LNCAP (cell line): ENCODE measurements around the gene PLEKHG4B.
A peak's percentile ranks its signal among the peaks of the same experiment; 100 is the strongest.

Experiments used
- CTCF ChIP-seq: fragments of 450-650 bp; IDR thresholded peaks from 2 replicates; pipeline ENCODE4 v1.5.1; 2017; ENCODE audit warnings: mild to moderate bottlenecking

The PLEKHG4B gene

DNA sequence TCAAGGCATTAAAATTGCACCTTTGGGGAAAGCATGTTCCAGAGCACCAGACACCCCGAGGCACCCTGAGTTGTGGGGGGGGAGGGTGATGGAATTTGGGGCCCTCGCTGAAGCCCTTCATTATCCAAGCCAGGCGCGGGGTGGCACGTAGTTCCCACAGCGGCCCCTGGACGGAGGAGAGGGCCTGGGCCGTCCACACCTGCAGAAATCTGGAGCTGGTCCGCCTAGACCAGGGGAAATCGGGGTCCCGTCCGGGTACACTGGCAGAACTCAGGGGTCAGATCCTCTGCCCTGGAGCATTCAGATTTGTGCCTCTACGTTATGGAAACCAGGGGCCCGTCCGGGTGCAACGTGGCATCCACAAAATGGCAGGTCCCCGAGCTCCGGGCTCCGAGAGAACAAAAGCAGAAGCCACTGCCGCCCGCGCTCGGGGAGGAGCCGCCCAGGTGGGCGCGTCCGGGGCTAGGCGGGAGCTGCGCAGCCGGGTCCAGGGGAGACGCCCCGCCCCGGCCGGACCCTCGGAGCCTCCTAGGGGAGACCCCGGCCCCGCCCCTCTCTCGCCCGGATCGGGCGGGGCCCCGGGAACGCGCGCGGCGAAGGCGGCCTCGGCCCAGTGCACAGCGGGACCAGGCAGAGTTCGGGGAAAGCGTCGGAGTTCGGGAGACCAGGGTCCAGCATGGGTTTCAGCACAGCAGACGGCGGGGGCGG lies at the start of gene PLEKHG4B:
PLEKHG4B (plus strand) TSS at position 613 of the 708 bp plus-strand sequence; CDS start at position 677, 64 bp downstream.
- TF ChIP-seq CTCF, result no peak

GRCh38 chr5:42250-42649 lies 49.7 kb upstream of the PLEKHG4B start:
- peak; percentile 64 for TF ChIP-seq CTCF

DNA sequence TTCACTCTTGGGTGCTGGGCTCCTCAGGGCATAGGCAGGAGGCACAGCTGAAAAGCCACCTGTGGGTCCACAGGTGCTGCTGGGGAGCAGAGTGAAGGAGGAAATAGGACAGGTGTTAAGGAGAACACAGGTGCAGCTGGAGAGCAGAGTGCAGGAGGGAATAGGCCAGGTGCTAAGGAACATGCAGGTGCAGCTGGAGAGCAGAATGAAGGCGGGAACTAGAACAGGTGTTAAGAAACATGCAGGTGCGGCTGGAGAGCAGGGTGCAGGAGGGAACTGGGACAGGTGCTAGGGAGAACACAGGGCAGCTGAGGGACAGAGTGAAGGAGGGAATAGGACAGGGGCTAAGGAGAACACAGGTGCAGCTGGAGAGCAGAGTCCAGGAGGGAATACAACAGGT lies 43.8 kb upstream of the PLEKHG4B start:
- no peak for TF ChIP-seq CTCF

DNA sequence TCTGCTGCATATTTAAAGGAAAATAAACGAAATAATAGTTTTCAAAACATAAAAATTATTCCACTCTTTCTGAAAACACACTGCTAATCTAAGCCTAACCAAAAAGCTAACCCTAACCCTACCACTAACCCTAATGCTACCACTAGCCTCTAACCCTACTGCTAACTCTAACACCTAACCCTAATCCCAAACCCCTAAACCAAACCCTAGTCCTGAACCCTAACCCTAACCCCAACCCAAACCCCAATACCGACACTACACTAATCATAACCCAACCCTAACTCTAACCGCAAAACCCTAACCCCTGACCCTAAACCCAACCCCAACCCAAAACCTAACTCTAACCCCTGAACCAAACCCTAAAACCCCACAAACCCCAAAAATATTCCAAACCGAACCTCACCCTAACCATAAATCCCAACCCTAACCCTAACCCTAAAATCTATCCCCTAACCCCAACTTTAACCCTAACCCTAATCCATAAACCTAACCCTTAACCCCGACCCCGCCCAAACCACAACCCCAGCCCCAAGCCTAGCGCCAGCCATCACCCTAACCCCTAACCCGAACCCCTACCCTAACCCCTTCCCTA lies 41.9 kb upstream of the PLEKHG4B start:
- no peak for TF ChIP-seq CTCF

DNA sequence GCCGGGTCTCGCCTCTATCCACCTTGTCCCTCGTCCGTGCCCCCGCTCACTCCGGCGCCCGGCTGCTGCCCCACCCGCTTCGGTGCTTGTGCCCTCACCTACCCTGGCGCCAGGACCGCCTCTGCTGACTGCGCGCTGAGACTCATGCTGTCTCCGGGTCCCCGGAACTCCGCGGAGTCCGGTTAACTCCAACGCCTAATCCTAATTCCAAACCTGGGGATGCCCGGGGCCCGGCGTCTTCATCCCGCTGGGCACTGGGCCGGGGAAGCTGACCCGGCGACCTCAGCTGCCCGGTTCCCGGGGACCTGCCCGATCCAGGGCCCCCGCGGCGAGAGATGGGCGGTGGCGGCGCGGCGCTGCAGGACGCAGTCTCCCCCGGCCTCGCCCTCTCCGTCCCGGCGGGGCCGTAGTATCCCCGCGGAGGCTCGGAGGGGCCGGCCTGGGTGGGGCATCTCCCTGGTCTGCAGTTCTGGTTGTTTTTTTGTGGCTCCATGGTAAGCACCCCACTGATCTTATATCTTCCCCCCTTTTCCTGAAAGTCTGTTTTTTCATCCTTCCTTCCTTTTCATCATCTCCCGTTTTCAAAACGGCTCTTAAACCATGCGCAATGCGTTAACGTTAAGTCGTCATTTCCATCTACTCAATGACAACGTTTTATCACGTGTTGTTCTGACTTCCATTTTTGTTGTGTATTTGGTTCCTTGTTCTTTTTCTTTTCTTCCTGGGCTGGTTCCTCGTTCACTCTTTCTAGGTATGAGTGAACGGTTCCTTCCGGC lies 41.1 kb upstream of the PLEKHG4B start:
- TF ChIP-seq CTCF, result no peak

GRCh38 chr5:51500-51823 lies 40.5 kb upstream of the PLEKHG4B start:
- TF ChIP-seq CTCF, result no peak

DNA sequence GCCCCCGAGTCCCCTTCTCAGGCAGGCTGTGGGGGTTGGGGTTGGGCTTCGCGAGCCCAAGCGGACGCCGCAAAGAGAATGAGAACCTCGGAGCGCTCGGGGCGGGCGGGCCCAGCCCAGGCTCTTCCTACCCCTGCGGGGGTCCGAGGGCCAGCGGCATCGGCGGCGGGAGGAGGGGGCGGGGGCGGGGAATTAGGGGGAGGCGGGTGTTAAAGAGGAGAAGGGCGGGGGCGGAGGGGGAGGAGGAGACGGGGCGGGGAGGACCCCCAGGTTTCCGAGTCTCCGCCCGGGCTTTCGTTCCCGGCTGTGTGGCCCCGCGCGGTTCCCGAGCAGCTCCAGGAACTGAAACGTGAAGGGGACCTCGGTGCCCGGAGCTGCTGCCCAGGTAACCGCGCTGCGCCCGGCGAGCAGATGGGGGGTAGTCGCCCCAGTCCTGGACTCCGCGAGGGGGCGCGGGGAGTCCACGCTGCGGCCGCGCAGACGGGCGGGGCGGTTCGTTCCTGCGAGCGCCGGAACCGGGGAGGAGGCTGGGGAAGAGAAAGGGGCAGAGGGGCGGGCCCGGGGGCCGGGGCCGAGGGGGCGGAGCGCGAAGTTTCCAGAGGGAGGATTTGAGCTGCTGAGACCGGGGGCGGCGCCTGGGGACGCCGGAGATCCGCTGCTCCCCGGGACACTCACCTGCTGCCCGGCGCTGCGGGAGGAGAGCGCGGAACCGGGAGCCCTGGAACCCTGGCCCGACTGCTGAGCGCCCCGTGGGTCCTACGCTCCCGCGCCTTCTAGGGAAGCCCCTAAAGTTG lies 38.4 kb upstream of the PLEKHG4B start:
- TF ChIP-seq CTCF, result no peak
